Activated CD8-positive, alpha-beta memory T cell treated with anti-CD3 and anti-CD28 coated beads, Interleukin-2, amount 50 U/mL, for 24 hours (primary cell): ENCODE measurements around the gene LRRC27.

Experiments used
- DNase-seq: peaks from one replicate; pipeline ENCODE4 v3.0.0-alpha.2; 2020; ENCODE audit errors: extremely low read depth

LRRC27 gene

GRCh38 chr10:132357286-132358058 is 25.5 kb downstream of the LRRC27 start:
- no peak for DNase-seq

DNA sequence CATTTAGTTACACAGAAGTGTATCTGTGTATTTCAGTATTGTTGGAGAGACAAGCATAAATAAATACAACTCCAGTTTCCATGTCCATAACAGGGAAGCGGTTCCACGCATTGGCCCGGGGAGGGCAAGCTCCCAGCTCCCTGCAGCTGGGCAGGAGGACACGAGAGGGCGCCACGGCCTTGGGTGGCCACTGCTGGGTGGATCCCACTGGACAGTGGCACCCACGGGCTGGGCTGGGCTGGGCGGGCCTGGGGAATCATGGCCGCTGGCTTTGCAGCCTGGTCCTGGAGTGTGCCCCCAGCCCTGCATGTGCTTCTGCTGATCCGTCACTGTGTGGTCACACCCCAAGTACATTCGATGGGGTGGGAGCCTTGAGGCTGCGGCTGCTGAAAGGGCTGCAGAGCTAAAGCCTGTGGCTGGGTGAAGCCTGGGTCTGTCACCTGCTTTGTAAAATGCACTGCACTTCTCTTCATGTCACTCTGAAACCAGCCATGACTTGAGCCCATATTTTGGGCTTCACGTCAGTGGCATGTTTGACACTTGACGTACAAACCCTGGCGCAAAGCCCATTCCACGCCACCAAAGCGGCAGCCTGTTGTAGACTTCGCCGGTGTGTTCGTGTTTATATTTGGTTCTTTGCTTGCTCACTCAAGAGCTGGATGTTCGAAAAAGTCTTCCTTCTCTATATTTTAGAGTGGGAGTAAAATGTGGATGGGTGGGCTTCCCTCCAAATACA is 27.5 kb downstream of the LRRC27 start:
- DNase-seq = no peak

DNA sequence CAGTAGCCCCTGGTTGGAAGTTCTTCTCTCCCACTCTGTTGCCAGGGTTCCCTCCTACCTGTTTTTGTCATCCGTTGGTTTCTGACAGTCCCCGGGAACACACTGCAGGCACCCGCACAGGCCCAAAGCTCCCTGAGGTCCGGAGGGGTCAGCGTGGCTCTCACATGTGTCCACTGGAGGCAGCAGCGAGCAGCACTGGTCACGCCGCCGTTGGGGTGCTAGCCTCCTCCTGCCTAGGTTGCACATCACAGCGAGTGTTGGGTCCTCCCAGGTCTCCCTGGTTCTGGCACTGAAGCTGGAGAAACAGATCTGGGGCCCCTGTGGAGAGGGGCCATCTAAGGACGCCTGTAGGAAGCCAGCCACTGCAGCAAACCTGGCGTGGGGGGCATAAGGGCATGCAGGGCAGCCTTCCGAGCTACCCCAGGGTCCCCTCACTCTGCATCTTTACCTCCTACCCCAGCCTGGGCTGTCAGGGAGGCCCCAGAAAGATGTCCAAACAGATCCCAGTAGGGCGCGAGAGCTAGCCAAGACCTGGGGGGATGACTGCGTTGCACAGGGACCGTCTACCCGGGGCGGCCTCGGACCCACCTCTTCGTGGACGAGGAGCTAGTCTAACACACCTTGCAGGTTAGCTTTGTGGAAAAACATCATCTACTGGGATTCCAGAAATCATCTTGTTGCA is 28.9 kb downstream of the LRRC27 start:
- no peak for DNase-seq

DNA sequence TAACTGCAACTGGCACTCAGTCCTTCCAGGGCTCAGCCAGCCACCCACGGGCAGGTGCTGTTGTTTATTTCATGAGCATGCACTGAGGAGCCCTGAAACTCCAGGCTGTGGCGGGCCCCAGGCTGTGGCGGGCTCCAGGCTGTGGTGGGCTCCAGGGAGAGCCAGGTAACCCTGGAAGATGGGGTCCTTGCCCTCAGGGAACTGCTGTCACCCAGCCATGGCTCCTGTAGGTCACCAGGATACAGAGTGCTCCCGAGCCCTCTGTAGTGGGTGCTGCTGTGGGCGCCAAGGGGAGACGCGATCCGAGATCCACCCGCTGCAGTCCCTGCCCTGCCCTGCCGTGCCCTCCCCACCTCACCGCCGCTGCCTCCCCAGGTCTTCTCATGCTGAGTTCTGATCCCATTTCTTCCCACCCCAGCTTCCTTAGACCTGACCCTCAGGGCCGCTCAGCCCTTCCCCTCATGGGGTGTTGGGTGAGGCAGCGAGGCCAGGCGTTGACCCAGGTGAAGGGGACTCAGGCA is 29.6 kb downstream of the LRRC27 start:
- DNase-seq = no peak

DNA sequence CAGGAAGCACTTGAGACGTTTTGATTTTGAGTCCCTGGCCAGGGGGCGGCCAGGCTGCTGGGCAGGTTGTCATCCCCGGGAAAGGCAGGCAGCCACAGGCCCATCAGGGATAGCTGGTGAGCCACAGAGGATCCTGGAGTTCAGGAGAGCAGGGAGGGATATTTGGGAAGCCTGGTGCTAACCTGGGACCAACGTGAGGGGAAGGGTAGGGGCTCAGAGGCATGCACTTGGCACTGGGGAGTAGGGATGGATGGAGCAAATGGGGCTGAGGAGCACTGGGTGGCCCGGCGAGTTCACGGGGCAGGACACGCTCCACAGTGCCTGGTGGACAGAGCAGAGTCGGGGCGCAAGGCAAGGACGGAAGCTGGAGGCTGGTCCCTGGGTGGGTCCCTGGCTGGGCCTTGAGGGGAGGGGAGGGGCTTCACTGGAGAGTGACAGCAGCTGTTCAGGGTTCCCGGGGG is 30.2 kb downstream of the LRRC27 start:
- DNase-seq = no peak

DNA sequence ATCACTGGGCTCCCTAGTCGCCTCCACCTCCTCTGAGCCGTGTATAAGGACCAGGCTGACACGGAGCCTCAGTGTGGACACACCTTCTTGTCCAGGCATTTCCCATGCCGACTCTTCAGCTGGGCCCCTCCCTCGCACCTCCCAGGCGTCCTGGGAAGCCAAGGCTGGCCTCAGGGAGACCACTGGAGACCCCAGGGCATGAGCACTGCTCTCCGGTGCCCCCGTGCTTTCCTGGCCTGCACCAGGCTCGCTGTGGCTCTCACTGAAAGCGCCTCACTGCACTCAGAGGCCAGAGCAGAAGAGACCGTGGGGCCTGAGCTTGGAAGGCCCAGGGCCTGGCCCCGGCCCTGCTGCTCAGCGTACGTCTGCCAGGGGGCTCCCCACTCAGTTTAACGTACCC is 31.4 kb downstream of the LRRC27 start:
- DNase-seq = no peak

DNA sequence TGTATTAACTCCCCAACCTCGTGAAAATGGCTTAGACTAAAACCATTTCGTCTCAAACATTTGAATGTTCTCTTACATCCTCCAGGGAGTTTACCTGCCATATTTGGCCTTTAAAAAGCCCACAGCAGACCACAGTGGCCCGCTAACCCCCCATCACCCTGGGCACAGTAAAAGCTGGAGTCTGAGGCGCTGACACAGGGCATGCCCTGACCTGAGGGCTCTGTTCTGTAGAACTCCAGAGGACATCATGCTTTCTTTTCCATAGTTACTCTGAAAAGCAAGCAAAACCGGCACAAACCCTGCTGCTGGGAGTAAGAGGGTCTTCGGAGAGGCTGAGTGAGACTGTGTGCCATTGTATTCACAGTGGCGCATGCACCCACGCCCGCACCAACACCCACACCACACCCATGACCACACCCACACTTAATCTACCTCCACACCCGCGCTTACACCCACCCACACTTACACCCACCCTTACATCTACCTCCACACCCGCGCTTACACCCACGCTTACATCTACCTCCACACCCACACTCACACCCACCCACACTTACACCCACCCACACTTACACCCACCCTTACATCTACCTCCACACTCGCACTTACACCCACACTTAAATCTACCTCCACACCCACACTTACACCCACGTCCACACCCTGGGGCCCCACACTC is 32.1 kb downstream of the LRRC27 start:
- no peak for DNase-seq

GRCh38 chr10:132364594-132364970 is 32.6 kb downstream of the LRRC27 start:
- DNase-seq = peak; percentile 35

GRCh38 chr10:132365102-132365501 is 33.1 kb downstream of the LRRC27 start:
- no peak for DNase-seq

- no peak for DNase-seq
Measured at GRCh38 chr10:132366006-132366405, 34.0 kb downstream of the LRRC27 start.

DNA sequence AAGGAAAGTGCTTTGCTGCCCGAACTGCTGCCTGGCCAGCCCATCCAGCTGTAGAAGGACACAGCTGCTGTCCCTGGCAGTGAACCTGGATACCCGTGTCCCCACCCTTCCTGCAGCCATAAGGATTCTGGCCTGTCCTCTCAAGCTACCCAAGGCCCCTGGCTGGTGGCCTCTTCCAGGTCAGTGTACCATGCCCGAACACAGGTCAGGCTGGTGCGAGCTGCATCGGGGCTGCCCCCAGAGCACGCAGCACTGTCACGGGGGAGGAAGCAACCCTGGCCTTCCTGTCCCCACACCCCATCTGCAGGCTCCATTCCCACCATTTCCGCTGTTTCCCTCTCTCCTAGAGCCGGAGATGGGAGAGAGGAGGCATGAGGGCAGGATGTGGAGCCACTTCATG is 34.5 kb downstream of the LRRC27 start:
- no peak for DNase-seq

GRCh38 chr10:132368391-132368790 is 36.4 kb downstream of the LRRC27 start:
- no peak for DNase-seq

GRCh38 chr10:132368881-132369635 is 37.1 kb downstream of the LRRC27 start:
- no peak for DNase-seq

DNA sequence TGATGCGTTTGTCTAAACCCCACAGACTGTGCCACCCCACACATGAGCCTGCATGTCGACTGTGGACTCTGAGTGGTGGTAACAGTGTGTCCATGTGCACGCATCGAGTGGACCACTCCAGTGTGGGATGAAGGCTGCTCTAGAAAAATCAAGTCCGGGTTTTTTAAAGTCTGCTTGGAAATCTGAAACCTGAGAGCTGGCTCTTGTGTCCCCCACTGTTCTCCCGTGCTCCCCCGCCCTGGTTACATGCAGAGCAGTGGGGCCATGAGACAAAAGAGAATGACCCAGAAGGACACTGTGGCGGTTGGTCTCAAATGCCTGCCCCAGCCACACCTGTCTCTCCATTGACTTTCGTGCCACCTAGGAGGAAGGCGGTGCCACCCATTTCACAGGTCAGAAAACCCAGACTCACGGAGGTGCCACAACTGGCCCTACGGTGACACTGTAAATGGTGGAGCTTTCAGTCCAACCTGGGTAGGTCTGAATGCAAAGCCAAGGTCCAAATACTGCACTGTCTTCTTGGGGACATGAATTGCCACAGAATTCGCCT is 37.7 kb downstream of the LRRC27 start:
- no peak for DNase-seq

DNA sequence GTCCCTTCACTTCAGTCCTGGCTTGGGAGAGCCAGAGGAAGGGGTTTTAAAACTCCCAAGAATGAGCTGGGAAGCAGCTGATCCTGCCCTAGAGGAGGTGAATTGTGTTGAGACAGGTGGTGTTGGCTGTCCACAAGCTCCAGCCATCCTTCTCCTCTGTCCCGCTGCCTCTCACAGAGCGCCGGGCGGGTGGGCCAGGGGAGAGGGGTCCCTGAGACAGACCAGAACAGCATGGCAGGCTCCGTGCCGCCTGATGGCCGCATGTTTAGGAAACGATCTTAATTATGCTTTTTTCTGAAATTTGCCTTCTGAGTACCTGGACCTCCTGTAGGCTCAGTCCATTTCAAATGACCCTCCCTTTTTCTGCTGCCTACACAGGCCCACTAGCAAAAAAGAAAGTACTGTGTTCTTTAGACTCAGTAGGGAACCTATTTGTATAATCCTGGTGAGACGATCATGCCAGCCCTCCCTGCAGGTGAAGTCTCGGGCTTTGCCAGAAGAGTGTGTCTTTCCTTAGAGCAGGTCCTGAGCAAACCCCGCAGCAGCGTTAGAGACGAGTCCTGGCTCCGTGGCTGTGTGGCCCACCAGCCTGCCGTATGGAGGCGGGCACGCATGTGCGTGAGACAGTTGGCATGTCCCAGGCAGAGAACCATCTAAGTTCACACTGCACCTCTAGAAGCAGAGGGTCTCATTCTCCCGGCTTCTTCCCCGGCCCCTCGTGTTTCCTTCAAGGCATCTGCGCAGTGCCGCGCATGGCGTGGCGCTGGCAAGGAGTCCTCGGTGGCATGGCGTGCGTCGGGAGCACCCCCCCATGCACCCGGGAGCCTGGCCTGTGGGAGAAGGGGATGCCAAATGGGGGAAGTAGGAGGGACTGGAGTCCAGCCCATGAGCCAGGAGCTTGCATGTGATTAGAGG is 38.7 kb downstream of the LRRC27 start:
- DNase-seq = no peak

DNA sequence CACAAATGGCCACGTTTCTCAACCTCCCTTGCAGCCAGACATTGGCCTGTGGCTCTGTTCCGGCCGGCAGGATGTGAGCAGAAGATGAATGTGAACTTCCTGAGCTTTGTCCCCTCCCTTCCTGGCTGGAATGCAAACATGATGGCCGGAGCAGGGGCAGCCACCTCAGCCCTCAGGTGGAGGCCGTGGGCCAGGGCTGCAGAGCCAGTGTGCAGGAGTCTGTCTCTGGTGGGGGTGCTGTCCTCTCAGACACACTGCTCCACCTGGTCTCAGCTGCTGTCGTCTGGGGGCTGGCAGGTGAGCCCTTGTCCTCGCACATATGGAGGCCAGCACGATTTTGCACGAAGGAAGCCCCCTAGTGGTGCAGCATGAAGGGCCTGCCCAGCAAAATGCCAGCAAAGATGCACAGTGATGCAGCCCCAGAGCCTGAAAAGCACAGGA is 39.7 kb downstream of the LRRC27 start:
- no peak for DNase-seq

DNA sequence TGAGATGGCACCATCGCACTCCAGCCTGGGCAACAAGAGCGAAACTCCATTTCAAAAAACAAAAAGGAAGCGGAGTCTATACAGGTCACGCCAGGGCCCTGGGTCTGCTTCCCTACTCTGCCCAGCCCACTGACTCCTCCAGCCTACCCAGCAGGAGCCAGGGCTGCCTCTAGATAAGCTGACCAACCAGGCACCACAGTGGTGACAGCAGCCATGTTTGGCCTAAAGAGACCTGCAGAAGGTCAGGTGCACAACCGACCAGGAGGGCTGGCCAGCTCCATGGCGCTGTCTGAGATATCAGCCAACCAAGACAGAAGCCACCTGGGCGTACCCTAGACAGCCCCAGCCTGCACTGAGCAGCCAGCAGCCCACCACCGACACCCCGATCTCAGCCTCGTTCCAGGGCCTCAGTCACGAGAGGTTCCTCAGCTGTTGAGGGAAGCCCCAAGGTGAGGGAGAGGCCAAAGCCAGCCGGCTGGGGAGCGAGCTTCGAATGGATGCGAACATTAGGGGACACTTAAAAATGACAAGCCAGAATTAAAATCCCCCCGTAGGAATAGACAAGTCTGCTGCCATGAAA is 40.6 kb downstream of the LRRC27 start:
- DNase-seq = no peak

- DNase-seq = no peak
Measured at GRCh38 chr10:132373241-132373955, 41.4 kb downstream of the LRRC27 start.

DNA sequence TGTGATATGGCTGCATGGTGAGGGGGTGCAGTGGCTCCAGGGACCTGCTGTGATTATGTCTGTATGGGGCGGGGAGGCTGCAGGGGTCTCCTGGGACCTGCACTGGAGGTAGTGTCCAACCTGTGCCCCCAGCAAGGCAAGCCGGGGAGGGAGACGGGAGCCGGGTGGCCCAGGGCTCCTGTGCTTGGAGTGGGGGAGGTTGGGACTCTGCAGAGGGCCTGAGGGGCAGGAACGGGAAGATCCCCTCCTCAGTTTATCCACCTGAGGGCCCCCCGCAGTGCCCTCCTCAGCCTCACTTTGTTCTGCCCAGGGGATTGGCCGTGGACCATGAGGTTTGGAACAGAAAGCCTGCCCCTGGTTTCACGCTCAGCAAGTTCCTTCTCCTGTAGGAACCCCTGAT is 42.2 kb downstream of the LRRC27 start:
- no peak for DNase-seq
